Calu3 (cell line): ENCODE measurements around the gene MCF2L2. TPM values are rescaled to one million over a fixed set of nuclear protein-coding genes. Genes with fewer than 3 reads are reported as not detected.

Experiments used
- BruUV-seq: library from RNA; stranded (reverse); fragments of 400-500 nt; replicated peaks from 2 replicates; lab custom pipeline; 2021; lab: Mats Ljungman, UMichigan
- CTCF ChIA-PET: fragments of 300-600 bp; sonication (Branson Sonifier 250); formaldehyde crosslinking; loops from one replicate; lab custom pipeline; 2022; ENCODE audit warnings: antibody characterized with exemption; lab: Charles Lee
- DNase-seq: peaks from one replicate; pipeline ENCODE4 v3.0.0; 2022
- H3K27ac Mint-ChIP-seq: one replicate; pipeline ENCODE4 v1.8.0; 2022; ENCODE audit warnings: mixed read lengths; ENCODE audit not compliant: unreplicated experiment
- H3K27me3 Mint-ChIP-seq: one replicate; pipeline ENCODE4 v1.8.0; 2022; ENCODE audit warnings: mixed read lengths; ENCODE audit not compliant: unreplicated experiment
- H3K36me3 Mint-ChIP-seq: one replicate; pipeline ENCODE4 v1.8.0; 2022; ENCODE audit warnings: mild to moderate bottlenecking, moderate library complexity, mixed read lengths; ENCODE audit not compliant: insufficient read depth, unreplicated experiment
- H3K4me1 Mint-ChIP-seq: one replicate; pipeline ENCODE4 v1.8.0; 2022; ENCODE audit warnings: mild to moderate bottlenecking, low read depth, mixed read lengths; ENCODE audit not compliant: unreplicated experiment
- H3K4me3 Mint-ChIP-seq: one replicate; pipeline ENCODE4 v1.8.0; 2022; ENCODE audit warnings: mild to moderate bottlenecking, low read depth, moderate library complexity, mixed read lengths; ENCODE audit not compliant: unreplicated experiment
- H3K9me3 Mint-ChIP-seq: one replicate; pipeline ENCODE4 v1.8.0; 2022; ENCODE audit warnings: low read depth, mixed read lengths; ENCODE audit not compliant: unreplicated experiment
- CTCF ChIP-seq: fragments of 200-600 bp; IDR thresholded peaks from one replicate; pipeline ENCODE4 v1.8.0; 2022; ENCODE audit warnings: antibody characterized with exemption; ENCODE audit not compliant: unreplicated experiment
- intact Hi-C: fragments of 100-400 bp; cut with micrococcal nuclease; formaldehyde crosslinking; loops from one replicate; pipeline ENCODE4 v1.10.0; 2022; ENCODE audit not compliant: unreplicated experiment
- total RNA-seq: library from RNA; stranded (reverse); gene quantifications from 2 replicates; pipeline ENCODE4 v1.2.3, GENCODE V29; 2022

The MCF2L2 gene
- total RNA-seq, 1 experiment from 2014 or later = 0.35 TPM

- CTCF ChIA-PET = interaction anchor here (1.9 to 3.7 kb wide), 2 partner anchors 20 to 127 kb away, joined by 6 to 18 read pairs; no protein-coding TSS in a partner anchor
- Mint-ChIP-seq H3K4me3 (peak overlapping the region; percentile 84), H3K4me1 (peaks cover 51% of the 10 kb centered on the region), H3K27me3 (no peaks in the 10 kb centered on the region), H3K27ac (peak overlapping the region; percentile 69), H3K9me3 (no peaks in the 10 kb centered on the region), H3K36me3 (peaks cover 52% of the 10 kb centered on the region)
- no peak for TF ChIP-seq CTCF
- BruUV-seq = TSS peak; percentile 36
- peak; percentile 47 for DNase-seq
- intact Hi-C loops = loop anchor here (2.0 to 10.0 kb wide), 3 partner anchors 73 to 131 kb away; no protein-coding TSS in a partner anchor
These were observed 173.1 kb downstream of the MCF2L2 start for GRCh38 chr3:183255348-183255730.

GRCh38 chr3:183254487-183255347 lies 173.7 kb downstream of the MCF2L2 start:
- CTCF ChIA-PET = interaction anchor here (1.1 to 3.7 kb wide), 4 partner anchors 20 to 128 kb away, joined by 3 to 18 read pairs (median 5); no protein-coding TSS in a partner anchor
- DNase-seq = peak; percentile 45
- H3K36me3 Mint-ChIP-seq = peaks cover 47% of the 10 kb centered on the region
- no peaks in the 10 kb centered on the region for H3K27me3 Mint-ChIP-seq
- peak overlapping the region; percentile 84 for H3K4me3 Mint-ChIP-seq
- no TSS peak for BruUV-seq
- peak overlapping the region; percentile 69 for H3K27ac Mint-ChIP-seq
- intact Hi-C loops = loop anchor here (2.0 to 10.0 kb wide), 3 partner anchors 74 to 130 kb away; no protein-coding TSS in a partner anchor
- TF ChIP-seq CTCF = no peak
- no peaks in the 10 kb centered on the region for H3K9me3 Mint-ChIP-seq
- peaks cover 45% of the 10 kb centered on the region for H3K4me1 Mint-ChIP-seq

GRCh38 chr3:183253528-183254486 lies 174.6 kb downstream of the MCF2L2 start:
- Mint-ChIP-seq H3K9me3 (no peaks in the 10 kb centered on the region), H3K27ac (peak overlapping the region; percentile 55), H3K4me1 (peaks cover 36% of the 10 kb centered on the region), H3K27me3 (no peaks in the 10 kb centered on the region), H3K36me3 (peaks cover 47% of the 10 kb centered on the region), H3K4me3 (peak overlapping the region; percentile 84)
- peak; percentile 22 for TF ChIP-seq CTCF
- CTCF ChIA-PET = interaction anchor here (0.7 to 3.7 kb wide), 9 partner anchors 7 to 129 kb away, joined by 3 to 18 read pairs (median 4); no protein-coding TSS in a partner anchor
- TSS peak; percentile 59 for BruUV-seq
- intact Hi-C loops = loop anchor here (2.0 to 10.0 kb wide), 4 partner anchors 69 to 129 kb away; no protein-coding TSS in a partner anchor
- DNase-seq = peak; percentile 78
